A172 (cell line): ENCODE results near the gene DENND2A. TPM values are rescaled to one million over a fixed set of nuclear protein-coding genes. Genes with fewer than 3 reads are reported as not detected.
"Not testable (repeated sequence)": the region's sequence is repeated elsewhere in the genome, so short reads cannot be mapped to it uniquely, and the experiment has no call there.

Source experiments
- DNase-seq: peaks from one replicate; pipeline ENCODE4 v3.0.0-alpha.2; 2015; ENCODE audit warnings: low spot score
- total RNA-seq: library from RNA; depleted of rRNA; stranded (reverse); fragments of >200 nt; shearing (Covaris generic); gene quantifications from 2 replicates; pipeline ENCODE4 v1.2.3, GENCODE V29; 2014; rRNA removed

DENND2A gene, protein sequence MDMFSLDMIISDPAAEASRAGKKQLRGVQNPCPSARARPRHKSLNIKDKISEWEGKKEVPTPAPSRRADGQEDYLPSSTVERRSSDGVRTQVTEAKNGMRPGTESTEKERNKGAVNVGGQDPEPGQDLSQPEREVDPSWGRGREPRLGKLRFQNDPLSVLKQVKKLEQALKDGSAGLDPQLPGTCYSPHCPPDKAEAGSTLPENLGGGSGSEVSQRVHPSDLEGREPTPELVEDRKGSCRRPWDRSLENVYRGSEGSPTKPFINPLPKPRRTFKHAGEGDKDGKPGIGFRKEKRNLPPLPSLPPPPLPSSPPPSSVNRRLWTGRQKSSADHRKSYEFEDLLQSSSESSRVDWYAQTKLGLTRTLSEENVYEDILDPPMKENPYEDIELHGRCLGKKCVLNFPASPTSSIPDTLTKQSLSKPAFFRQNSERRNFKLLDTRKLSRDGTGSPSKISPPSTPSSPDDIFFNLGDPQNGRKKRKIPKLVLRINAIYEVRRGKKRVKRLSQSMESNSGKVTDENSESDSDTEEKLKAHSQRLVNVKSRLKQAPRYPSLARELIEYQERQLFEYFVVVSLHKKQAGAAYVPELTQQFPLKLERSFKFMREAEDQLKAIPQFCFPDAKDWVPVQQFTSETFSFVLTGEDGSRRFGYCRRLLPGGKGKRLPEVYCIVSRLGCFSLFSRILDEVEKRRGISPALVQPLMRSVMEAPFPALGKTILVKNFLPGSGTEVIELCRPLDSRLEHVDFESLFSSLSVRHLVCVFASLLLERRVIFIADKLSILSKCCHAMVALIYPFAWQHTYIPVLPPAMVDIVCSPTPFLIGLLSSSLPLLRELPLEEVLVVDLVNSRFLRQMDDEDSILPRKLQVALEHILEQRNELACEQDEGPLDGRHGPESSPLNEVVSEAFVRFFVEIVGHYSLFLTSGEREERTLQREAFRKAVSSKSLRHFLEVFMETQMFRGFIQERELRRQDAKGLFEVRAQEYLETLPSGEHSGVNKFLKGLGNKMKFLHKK
- 3.3 and 5.8 TPM in 2 replicates for total RNA-seq

DNA sequence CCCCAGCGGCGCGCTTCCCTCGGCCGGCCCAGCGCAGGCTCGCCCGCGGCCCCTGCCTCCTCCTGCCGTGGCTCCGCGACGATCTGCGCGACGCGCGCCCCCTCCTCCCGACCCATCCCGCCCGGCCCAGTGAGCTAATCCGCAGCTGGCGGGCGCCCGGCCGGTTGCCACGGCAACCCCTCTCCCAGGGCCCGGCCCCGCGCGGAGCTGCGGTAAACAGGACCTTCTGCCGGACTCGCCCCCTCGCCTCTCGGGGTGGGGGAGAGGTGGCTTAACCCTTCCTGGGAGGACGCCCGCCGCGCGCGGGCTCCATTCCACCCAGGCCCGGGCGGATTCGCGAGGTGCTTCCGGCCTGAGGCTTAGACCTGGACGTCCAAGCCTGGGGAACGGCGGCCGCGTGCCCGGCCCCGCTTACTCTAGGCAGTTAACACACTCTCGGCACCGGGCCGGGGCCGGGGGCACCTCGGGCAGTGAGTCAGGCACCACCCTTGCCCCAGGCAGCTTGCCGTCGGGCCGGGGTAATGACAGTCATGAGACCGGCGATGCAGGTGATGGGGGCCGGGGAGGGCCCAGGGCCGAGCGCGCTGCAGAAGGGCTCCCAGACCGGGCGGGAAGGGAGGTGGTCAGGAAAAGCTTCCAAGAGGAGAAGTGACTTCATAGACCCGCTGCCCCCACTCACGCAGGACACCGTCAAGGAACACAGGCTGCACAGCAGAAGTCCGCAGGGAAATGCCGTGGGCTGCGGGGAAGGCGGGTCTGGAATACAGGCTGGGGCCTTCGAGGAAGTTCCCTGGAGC, at the start of gene DENND2A:
TSS of gene DENND2A (minus strand) at position 87 of the 797 bp plus-strand sequence. CDS start 38,416 bp downstream, outside the sequence.
- DNase-seq, result peak; percentile 39

DNA sequence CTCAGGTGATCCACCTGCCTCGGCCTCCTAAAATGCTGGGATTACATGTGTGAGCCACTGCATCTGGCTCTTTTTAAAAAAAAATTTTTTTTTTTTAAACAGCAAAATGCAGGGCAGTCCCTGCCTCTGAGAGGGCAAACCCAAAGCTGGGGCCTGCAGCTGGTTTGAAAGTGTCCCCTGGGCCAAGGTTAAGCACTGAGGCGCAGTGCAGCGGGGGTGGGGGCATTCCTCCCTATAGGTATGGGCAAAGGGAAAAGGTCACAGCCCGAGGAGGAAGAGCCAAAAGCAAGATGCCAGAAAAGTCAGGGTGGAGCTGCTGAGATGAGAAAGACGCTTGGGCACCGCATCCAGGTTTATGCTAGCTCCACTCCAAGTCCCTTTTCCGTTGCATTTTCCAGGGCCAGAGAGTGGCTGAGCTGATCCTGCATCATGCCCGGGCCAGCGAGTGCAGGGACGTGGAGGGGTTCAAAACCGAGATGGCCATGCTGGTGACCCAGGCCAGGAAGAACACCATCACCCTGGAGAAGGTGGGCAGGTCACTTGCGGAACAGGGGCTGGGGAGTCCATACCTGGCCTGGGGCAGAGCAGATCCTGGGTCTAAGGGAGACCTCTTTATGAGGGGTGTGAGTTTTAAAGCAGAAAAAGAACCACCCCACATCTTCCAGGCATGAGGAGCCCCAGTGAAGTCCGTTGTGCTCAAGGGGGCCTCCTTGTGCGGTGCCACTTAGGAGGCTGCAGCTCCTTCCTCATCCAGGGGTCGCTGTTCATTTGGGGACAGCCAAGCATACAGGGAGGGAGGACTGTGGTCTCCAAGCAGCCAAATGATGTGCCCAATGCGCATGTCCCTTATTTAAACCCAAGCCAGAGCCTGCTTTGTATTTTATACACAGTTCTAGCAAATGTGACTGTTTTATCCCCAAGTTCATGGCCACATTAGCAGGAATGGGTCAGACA, 48.9 kb upstream of the DENND2A start:
- no peak for DNase-seq

DNA sequence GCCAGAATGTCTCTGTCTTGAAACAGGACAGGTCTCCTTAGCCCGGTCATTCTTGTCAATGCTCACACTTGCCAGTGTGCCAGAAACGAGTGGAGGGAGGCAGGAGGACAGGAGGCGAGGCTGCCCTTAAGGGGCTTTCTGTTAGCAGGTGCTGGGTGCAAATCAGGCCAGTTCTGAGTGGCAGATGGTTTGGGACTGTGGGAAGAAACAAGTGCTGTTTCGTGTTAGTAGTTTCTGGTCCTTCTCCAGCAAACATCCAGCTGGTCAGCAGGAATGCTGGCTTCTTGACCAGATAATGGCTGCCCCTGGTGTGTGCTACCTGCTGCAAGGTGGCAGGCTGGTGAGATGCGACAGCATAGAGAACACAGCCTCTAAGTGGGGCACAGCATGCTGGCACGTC, 47.7 kb upstream of the DENND2A start:
- DNase-seq, result no peak

DNA sequence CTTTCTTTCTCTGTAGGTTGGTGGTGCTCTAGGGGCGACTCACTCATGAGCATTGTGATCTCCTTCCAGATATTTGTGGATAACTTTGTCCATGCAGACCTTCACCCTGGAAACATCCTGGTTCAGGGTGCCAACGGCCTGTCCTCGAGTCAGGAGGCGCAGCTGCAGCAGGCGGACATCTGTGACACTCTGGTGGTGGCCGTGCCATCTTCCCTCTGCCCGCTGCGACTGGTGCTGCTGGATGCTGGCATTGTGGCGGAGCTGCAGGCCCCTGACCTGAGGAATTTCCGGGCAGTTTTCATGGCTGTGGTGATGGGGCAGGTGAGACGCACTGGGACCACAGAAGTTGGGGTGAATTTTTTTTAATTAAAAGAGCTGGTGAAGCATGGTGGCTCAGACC, 46.3 kb upstream of the DENND2A start:
- DNase-seq, result no peak

DNA sequence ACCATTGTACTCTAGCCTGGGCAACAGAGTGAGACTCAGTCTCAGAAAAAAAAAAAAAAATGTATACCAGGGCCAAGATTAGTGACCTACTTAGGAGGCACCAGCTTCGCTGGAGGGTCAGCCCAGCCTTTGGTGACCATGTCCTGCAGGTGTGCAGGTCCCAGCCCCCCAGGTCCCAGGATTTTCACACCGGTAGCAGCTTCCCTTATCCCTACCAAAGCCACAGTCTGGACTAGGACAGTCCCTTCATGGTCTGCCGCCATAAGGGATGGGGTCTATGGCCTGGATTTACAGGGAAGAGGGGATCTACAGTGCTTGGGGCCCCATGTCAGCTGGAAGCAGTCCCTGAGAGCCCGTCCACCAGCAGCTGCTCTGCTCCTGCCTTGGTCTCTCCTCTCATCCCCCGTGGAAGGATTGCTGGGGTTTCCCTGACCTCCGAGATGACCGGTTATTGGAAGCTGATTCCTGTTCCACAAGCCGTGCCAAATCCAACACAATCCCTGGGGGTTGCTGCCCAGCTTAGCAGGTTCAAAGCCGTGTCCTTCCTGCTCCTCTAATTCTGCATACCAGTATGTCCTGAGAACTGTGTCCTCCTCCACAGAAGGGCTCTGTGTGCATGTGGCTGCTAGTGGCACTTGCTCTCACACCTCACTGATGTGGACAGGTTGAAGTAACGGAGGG, 44.9 kb upstream of the DENND2A start:
- DNase-seq, result no peak

DNA sequence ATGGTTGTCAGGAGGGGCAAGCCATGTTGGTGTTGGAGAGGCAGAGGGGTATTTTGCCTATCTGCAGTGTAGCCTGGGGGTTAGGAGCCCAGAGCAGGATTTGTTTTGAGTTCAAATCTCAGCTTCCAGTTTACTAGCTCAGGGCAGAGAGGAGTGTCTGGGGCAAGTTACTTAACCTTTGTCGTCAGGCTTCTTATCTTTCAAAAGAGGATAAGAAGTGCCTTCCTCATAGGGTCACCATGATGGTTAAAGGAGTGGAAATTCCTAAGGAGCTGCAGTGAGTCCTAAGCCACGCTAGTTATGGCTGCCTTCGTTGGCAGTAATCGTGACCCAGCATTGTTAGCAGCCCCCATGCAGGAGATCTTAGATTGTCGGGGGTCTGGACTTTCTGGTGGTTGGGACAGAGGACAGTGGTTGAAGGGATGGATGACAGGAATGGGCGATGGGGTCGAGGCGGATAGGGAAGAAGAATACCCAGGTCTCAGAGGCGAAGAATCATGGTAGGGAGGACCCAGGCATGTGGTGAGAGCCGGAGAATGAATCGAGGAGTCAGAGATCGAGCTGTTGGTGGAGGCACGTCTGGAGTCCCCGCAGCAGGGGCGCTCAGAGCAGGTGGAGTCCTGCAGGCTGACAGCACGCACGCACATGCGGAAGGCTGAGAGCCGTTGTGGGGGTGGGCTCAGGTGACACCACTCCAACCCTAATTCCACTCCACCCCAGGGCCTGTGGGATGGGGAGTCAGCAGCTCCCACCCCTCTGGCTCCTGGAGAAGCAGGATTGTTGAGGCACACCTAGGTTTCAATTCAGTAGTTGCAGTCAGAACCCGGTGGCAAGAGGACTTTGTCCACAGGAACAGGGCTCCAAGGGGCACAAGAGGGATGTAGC, 43.7 kb upstream of the DENND2A start:
- no peak for DNase-seq

DNA sequence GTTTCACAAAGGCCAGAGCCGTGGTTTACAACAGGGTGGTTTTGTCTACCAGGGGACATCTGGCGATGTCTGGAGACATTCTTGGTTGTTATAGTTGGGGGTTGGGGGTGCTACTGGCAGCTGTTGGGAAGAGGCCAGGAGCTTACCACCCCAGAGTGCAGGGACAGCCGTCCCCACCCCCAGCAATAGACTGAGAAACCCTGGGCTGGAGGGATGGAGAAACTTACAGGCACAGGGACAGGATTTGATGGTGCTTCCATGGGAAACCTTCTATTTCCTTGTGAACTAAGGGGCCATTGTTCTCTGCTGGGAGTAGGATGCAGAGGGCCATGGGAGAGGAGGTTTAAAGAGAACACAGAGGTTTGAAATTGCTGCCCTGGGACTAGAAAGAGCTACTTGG, 43.0 kb upstream of the DENND2A start:
- no peak for DNase-seq

DNA sequence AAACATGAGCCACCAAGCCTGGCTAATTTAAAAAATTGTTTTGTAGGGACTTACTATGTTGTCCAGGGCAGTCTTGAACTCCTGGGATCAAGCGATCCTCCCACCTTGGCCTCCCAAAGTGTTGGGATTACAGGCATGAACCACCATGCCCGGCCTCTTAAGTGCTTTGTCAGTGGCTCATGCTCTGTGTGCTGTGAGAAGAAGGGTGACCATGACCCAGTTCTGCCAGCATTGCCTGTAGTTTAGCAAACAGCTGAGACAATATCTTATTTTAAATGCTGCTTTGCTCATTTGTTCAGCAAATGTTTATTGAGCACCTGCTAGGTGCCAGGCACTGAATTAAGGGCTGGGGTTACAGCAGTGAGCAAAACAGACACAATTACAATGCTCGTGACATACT, 41.2 kb upstream of the DENND2A start:
- no peak for DNase-seq

DNA sequence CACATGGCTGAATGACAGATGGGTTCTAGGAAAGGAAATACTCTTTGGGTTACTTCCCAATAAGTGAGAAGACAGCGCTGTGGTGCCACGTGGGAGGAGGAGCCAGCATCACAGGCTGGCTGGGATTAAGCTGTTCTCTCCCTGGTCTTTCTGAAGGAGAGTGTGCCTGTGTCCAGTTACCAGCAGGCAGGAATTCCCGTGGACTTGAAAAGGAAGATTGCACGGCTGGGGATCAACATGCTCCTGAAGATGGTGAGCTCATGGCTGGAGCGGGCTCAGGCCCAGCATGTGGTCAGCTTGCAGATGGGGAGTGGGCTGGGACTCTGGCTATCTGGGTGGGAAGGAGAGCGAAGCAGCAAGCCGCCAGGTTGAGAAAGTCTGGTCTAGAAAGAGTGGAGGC, 40.3 kb upstream of the DENND2A start:
- no peak for DNase-seq

DNA sequence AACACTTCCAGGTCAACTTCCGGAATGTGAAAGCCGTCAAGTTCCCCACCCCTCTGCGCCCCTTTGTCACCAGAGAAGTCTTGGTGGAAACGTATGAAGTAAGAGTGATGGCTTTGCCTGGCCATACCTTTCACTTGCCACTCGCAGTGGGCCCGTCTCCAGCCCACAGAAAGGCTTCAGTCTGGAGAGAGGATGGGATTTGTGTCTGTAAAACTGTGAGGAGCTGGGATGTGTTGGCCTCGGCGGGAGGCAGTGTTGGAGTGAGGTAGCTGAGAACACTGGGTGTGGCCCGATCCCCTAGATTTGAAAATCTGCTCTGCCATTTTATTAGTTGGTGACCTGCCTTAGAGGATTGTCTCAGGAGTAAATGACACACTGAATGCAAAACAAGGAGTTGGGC, 38.6 kb upstream of the DENND2A start:
- no peak for DNase-seq

DNA sequence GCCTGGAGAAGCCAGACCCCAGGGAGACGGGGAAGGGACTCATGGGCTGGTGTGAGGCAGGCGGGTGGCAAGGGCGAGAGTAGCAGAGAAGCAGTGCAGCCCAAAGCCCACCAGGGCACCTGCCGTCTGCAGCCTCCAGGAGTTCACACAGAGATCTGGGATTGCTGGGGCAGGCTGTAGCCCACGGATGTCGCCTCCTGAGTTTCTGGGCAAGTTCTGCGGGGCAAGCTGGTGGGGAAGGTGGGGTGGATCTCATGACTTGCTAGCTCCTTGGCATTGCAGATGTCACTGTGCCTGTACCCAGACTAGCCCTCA, 38.2 kb upstream of the DENND2A start:
- DNase-seq, result no peak

DNA sequence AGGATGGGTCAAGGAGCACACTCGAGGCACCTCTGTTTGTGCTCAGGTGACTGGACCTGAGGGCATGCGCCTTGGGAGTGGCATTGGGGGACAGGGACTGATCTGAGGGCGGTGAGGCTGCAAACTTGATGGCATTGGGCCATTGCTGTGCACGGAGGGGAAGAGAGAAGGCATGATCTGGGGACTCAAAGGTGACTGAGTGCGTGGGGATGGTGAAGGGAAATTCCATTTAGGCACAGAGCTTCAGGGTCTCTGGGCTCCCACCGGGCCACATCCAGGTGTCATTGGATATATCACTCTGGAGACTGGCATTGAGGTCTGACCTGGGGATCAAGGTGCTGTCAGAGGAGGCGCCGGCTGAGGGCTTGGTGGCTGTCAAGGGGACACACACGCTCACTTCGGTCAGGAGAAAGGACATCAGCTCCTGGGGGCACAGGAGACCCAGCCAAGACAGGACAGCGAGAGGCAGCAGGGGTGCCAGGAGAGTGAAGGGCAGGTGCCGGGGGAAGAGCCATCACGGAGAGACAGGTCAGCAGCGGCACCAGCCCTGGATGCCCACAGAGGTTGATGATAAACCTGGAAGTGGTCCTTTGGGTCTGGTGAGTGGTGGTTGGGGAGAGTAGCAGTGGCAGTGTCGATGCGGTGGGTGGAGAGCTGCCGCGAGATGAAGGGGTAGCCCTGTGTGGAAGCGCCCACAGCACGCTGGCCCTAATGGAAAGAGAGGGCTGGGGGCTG, 37.6 kb upstream of the DENND2A start:
- no peak for DNase-seq

DNA sequence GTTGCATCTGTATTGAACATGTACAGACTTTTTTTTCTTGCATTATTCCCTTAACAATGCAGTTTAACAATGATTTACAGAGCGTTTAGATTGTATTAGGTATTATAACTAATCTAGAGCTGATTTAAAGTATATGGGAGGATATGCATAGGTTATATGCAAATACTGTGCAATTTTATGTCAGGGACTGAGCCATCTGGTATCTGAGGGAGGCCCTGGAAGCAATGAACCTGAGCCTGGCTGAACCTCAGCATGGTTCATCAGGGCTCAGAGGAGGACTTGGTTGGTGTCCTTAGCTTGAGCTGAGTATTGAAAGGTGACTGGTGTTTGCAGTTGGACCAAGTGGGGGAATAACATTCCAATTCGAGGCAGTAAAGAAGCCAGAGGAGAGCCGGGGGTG, 36.9 kb upstream of the DENND2A start:
- no peak for DNase-seq

DNA sequence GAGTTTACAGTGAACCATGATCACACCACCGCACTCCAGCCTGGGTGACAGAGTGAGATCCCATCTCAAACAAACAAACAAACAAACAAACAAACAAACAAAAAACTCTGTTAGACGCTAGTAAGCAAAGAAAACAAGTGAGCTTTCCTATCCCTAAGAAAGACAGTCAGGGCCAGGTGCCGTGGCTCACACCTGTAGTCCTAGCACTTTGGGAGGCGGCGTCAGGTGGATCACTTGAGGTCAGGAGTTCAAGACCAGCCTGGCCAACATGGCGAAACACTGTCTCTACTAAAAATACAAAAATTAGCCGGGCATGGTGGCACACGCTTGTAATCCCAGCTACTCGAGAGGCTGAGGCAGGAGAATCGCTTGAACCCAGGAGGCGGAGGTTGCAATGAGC, 36.3 kb upstream of the DENND2A start:
- not testable (repeated sequence) for DNase-seq

DNA sequence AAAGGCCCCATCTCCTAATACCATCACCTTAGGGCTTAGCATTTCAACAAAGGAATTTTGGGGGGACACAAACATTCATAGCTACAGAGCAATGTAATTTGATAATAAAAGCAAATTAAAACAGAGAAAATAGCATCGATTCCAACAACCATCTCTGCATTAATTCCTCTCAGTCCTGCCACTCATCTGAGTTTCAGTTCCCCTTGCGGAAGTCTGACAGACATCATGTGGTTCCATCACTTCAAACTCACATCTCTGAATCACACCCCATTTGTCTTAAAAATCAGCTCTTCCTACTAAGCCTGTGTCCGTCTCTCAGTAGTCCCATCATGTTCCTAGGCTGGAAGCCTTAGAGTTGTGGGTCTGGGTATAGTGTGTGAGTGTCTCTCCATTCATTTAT, 35.7 kb upstream of the DENND2A start:
- no peak for DNase-seq

DNA sequence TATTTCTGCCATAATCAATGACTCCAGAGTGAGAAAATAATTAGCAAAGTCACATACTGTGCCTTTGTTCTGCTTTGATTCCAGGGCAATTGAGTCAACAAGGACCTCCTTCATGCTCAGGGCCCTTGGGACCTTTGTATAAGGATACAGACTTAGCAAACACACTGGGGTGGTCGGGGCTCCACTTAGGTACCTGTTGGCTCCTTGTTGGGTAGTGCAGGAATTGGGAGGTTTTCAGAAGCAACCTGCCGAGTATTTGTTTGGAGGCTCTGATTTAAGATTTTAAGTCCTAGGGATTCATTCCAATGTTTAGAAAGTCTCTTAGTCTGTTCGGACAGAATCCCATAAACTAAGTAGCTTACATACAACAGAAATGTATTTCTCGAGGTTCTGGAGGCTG, 35.1 kb upstream of the DENND2A start:
- no peak for DNase-seq

DNA sequence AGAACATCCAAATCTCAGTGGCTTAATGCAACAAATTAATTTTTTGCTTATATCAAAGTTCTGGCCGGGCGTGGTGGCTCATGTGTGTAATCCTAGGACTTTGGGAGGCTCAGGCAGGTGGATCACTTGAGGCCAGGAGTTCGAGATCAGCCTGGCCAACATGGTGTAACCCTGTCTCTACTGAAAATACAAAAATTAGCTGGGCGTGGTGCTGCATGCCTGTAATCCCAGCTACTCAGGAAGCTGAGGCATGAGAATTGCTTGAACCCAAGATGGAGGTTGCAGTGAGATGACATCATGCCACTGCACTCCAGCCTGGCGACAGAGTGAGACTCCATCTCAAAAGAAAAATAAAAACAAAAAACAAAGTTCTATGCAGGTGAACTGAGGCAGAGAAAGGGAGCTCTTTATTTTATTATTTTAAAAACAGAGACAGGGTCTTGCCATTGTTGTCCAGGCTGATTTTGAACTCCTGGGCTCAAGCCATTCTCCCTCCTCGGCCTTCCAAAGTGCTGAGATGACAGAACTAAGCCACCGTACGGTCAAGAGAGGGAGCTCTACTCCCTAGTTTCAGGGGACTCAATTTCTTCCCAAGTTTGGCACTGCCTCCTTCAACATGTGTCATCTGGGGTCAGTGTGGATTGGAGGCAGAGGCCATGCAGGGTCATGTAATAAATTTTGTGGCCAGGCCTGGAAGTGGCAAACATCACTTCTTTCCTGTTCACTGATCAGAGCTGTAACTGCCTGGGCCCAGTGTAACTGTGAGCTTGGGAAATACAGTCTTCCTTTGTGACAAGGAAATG, 34.5 kb upstream of the DENND2A start:
- peak; percentile 24 for DNase-seq

DNA sequence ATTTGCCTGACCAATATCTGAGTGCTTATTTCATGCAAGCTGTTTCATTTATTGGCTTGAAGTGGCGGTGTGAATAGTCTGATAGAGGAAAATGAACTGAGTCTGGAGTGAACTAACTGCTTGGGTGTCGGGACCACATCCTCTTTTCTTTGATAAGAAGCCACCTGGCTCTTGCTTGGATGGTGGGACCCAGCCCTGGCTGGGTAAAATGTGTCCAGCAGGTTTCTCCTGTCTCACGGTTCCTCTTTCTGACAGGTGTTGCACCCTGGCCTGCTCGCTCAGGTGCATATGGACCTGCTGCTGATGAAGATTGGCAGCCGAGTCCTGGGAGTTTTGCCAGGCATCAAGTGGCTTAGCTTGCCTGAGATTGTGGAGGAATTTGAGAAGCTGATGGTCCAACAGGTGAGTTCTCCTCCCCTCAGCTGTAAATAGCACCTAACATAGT, 33.8 kb upstream of the DENND2A start:
- DNase-seq, result no peak
